Gastrocnemius medialis (tissue), 4 donors: ENCODE data around the gene EIF3D.

Source experiments
- POLR2A ChIP-seq, 2 donors: fragments of 450-650 bp; IDR thresholded peaks; one replicate each; pipeline ENCODE4 v1.6.1; 2017; ENCODE audit warnings: antibody characterized with exemption in 2 of 2, mild to moderate bottlenecking in 2 of 2, moderate library complexity in 2 of 2
- TF ChIP-seq, protein P1 (sequence below), 5 experiments: fragments of 450-650 bp in 3 of 5; fragments of 200-600 bp in 2 of 5; sonication (generic) in 2 of 5; IDR thresholded peaks in 4 of 5; conservative IDR thresholded peaks in 1 of 5; 1 replicate in 4 of 5; 2 replicates in 1 of 5; pipeline ENCODE4 v1.5.1; 2016 to 2019; ENCODE audit warnings: antibody characterized with exemption in 5 of 5, mild to moderate bottlenecking in 3 of 5, moderate library complexity in 3 of 5

DNA sequence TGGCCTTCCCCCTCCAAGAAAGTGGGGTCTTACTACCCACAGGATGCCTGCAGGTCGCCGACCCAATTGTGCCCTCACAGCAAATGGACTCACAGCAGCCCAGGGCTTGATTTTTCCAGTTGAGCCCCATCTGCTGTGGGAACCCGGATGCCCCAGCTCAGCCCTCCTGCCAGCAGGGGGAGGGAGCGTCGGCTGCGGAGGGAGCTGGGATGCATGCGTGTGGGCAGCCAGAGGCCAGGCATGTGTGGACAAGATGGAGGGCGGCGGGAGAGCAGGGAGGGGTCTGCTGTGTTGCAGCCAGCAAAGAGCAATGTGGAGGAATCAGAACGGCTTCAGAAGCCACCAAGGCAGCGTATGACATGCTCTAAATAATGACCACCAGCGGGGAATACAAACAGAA is 41.0 kb upstream of the EIF3D start:
- TF ChIP-seq, protein P1, sequence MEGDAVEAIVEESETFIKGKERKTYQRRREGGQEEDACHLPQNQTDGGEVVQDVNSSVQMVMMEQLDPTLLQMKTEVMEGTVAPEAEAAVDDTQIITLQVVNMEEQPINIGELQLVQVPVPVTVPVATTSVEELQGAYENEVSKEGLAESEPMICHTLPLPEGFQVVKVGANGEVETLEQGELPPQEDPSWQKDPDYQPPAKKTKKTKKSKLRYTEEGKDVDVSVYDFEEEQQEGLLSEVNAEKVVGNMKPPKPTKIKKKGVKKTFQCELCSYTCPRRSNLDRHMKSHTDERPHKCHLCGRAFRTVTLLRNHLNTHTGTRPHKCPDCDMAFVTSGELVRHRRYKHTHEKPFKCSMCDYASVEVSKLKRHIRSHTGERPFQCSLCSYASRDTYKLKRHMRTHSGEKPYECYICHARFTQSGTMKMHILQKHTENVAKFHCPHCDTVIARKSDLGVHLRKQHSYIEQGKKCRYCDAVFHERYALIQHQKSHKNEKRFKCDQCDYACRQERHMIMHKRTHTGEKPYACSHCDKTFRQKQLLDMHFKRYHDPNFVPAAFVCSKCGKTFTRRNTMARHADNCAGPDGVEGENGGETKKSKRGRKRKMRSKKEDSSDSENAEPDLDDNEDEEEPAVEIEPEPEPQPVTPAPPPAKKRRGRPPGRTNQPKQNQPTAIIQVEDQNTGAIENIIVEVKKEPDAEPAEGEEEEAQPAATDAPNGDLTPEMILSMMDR (IDR thresholded peaks at IDR 0.05 in 4 of 5, conservative IDR thresholded peaks at IDR 0.05 in 1 of 5), result no peak
- no peak for TF ChIP-seq POLR2A (IDR thresholded peaks at IDR 0.05)
